HG02973 (cell line): ENCODE results near the gene WFIKKN2.
"Not testable (repeated sequence)": the region's sequence is repeated elsewhere in the genome, so short reads cannot be mapped to it uniquely, and the experiment has no call there.

Source experiments
- ATAC-seq: cut with Tn5 transposase; IDR thresholded peaks from one replicate; pipeline ENCODE4 v1.9.1; 2021; ENCODE audit warnings: moderate library complexity; ENCODE audit not compliant: unreplicated experiment

WFIKKN2 gene

DNA sequence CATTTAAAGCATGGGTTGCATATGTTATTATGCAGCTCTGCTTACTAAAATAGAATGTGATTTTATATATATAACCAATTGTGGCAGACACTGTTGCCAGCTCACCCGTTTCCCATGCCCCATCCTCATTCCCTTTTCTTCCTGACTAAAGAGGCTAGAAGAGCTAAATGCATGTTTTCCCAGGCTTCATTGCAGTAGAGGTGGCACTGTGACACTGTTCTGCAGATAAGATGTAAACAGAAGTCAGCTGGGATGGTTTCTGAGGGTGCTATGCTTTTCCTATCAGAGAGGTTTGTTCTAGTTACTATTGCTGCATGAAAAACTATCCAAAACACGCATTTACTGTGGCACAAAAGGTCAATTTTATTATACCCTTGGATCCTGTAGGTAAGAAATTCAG, 36.5 kb downstream of the WFIKKN2 start:
- ATAC-seq = no peak

DNA sequence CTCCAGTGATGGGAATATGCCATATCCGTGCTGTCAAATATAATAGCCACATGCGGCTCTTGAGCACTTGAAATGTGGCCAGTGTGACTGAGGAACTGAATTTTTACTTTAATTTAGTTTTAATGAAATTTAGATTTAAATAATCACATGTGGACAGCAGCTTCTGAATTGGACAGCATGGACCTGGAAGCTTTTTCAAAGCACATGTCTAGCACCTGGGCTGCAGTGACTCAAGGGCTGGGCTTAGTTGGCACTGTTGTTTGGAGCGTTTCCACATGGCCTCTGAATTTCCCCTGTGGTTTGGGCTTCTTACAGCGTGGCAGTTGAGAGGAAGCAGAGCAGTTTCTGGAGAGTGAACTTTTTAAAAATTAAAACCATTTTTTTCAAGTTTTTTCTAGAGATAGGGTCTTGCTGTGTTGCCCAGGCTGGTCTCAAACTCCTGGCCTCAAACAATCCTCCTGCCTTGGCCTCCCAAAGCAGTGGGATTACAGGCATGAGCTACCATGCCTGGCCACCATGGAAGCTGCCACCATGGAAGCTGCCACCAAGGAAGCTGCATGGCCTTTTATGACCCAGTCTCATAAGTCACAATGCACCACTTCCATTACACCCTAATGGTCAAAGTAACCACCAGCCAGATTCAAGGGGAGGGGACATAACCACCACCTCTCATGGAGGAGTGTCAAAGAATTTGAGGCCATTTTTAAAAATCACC, 37.5 kb downstream of the WFIKKN2 start:
- ATAC-seq = no peak

DNA sequence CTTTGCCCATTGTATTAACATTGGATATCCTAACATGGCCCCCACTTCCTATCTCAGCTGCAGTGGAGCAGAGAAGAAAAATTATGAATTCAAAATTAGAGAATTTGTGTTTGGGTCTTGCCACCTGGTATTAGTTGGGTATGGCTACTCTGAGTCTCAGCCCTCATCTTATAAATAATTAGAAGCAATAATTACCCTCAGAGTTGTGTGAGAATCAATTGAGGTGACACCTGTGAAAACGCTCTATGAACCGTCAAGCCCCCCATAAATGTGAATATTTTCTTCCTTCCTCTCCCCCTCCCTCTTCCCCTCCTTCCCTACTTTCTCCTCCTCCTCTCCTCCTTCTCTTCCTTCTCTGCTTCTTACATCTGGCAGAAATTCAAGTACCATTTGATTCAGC, 39.7 kb downstream of the WFIKKN2 start:
- no peak for ATAC-seq

DNA sequence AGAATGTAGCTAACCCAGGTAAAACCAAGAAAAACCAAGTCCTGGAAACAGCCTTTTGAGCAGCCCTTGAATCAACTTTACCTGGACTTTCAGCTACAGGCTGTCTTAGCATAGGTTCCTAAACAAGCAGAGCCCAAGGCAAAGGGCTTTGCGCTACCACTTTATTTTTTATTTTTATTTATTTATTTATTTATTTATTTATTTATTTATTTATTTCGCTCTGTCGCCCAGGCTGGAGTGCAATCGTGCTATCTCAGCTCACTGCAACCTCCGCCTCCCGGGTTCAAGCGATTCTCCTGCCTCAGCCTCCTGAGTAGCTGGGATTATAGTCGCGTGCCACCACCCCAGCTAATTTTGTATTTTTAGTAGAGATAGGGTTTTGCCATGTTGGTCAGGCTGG, 41.7 kb downstream of the WFIKKN2 start:
- not testable (repeated sequence) for ATAC-seq

DNA sequence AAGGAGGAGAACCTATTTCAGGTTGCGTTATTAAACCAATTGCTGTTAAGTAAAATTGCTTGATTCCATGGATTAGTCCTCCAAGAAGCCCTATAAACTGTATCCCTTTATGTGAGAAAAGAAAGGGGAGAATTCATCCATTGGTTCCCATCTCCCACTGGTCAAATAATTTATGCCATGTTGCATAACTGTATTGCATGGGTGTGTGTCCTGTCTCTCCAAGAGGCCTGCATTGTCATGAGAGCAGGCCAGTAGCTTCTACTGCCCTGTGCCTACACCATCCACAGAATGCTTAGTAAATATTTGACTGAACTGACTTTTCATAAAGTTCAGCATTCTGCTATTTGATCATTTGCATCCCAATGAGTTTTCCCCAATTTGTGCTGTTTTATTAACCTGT, 42.5 kb downstream of the WFIKKN2 start:
- no peak for ATAC-seq

DNA sequence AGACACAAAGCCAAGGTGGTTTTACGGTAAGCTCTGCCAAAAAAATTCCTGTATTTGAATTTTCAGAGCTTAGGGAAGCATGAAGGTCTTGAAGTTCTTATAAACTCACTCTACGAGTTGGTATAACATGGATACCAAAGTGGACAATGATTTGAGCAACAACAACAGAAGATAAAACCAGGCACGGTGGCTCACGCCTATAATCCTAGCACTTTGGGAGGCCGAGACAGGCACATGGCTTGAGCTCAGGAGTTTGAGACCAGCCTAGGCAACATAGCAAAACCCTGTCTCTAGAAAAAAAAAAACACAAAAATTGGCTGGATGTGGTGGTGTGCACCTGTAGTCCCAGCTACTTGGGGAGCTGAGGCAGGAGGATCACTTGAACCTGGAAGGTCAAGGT, 43.7 kb downstream of the WFIKKN2 start:
- no peak for ATAC-seq

DNA sequence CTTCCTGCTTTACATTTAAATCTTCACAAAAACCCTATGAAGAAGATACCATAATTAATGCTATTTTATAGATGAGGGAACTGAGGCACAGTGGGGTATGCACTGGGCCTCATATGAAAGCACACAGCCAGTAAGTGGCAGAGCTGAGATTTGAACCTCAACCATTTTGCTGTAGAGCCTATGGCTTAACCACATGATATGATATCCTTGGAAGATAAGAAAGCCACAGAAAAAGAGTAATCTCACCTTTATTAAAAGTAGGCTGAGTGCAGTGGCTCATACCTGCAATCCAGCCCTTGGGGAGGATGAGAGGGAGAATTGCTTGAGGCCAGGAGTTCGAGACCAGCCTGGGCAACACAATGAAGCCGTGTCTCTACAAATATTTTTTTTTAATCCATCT, 45.8 kb downstream of the WFIKKN2 start:
- no peak for ATAC-seq

DNA sequence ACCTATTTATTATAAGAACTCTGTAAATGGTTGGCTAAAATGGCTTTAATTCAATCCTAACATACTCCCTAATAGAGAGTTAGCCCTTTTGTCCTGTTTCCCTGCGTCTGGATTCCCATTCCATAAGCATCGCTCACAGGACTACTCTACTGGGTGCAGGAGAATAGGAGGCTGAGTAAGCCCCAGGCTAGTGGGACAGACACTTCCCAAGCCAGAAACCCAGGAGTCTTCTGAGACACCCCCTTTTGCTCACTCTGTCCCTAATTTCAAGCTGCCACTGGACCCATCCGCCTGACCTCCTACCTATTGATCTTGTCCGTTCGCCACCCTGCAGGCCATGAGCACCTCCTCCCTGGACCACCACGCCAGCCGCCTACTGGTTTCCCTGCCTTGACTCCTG, 47.5 kb downstream of the WFIKKN2 start:
- ATAC-seq = no peak

DNA sequence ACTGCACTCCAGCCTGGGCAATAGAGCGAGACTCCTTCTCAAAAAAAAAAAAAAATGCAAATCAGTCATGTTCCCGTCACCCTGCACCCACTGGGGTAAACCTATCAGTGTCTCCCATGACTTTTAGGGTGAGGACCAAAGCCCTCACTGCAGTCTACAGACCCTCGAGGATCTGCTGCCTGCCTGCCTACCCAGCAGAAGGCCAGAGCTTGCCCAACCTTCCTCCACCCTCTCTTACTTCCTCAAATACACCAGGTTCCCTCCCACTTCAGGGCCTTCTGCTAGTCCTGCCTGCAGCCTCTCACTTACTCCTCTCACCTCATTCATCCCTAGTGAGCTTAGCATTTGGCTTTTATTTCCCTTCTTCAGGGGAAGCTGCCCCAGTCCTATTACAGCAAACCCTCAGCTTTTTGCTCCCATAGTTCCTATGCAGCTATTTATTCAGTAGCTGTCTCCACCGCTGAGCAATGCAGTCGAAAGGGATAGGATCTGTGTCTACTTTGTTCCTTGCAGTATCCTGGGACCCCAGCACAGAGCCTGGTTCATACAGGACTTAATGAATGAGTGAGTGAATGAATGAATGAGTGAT, 48.6 kb downstream of the WFIKKN2 start:
- ATAC-seq = no peak

DNA sequence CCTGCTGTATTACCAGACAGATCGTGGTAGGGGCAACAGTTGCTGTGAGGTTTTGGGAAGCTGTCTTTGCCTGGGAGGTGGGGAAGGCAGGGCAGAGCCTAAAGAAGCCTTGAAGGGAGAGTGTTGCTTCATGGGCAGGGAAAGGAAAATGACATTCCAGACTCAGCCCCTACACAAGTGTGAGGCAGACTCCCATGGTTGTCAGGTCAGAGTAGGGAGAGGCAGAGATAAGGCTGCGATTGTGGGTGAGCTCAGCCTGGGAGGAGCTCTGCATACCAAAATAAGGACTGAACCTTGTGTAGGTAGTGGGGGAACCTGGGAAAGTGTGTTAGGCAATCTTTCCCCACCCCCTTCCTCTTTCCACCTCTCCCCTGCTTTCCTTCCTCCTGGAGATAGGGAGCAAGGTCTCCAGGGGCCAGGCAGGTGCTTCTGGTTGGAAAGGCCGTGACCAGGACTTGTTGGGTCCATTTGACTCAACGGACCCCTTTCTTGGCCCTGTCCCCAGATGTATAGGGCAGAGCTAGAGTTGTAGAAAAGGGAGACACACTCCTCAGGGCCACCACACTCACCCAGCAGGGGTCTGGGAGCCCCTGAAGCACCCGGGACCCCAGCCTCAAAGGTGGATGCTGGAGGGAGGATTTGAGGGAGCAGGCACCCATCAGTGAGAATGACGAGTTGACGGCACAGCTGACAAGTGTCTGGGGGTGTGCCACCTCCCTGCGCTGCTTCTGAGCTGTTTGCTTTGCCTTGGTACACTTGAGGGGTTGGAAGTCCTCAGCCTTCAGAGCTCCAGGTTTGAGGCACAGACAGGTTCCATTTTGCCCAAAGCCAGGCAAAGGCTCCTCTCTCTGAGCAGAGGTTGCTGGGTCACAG, 49.3 kb downstream of the WFIKKN2 start:
- no peak for ATAC-seq

DNA sequence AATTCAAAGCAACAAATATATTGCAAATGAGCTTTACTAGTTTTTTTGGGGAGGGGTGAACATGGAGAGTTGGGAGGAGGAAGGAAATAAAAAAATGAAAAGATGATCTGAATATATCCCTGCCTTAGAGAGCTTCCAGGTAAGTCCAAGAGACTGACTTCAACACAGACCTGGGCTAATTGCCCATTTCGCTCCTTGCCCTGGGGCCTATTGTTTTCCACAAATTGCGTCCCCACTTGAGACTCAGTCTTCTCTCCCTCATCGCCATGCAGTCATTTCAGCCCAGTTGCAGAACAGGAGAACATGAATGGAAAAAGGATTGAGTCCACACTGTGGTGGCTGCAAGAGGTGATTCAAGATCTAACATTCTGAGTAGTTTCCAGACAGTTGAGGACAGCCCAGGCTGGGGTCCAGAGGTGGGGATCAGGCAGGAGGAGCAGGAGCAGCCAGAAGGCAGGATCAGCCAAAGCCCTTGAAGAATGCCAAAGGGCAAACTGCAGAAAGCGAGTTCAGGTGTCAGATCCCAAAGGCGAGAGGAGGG, 52.4 kb downstream of the WFIKKN2 start:
- no peak for ATAC-seq

DNA sequence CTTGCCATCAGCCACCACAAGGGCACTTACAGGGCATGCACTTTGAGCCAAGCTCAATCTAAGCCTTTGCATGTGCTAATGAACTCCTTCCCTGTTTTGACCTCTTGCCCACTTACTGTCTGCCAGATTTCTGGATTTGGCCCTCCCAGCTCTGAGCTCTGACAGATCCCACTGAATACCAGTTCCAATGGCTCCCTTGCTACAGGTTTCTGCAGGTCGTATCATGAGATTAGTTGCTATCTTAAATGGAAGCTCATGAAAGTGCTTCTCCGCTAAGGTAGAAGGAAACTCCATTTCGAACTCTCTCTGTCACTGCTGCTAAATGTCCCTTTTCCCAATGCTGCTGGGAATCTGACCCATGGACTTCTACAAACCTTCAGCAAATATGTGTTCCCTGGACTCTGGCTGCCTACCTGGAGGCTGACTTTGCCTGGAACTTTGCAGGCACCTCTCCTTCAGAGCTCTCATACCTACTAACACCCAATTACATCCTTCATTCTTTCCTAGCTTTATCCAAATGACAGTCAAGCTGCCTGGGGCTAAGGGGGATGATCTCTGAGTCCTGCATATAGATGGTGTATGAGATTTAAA, 54.2 kb downstream of the WFIKKN2 start:
- ATAC-seq = no peak

DNA sequence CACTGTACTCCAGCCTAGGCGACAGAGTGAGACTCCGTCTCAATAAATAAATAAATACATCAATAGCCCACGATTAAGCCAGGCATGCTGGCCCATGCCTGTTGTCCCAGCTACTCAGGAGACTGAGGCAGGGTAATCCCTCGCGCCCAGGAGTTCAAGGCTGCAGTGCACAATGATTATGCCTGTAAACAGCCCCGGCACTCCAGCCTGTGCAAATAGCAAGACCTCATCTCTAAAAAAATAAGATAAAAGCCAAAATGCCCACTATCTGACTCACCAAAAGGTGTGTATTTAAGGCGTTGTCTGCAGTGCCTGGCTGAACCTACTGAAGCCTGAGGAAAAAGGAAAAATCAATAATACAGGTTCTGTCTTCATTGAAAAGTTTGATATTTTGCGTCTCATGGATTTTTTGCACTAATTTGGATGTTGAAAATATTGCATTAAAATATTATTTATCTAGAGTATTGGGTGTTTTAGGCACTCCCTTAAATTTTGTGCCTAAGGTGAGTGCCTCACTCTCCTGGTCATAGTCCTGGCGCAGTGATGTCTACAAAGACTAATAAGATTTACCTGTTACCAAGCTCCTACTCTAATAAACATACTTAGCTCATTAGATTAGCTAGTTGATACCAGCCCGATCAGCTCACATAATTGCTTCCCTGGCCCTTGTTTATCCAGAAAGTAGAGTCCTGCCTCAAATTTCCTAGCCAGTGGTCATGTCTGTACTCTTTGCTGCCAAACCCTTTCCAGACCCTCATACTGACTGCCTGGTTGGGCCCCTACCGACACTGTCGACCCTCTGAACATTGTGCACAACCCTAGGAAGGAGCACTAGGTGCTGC, 55.5 kb downstream of the WFIKKN2 start:
- ATAC-seq = no peak

DNA sequence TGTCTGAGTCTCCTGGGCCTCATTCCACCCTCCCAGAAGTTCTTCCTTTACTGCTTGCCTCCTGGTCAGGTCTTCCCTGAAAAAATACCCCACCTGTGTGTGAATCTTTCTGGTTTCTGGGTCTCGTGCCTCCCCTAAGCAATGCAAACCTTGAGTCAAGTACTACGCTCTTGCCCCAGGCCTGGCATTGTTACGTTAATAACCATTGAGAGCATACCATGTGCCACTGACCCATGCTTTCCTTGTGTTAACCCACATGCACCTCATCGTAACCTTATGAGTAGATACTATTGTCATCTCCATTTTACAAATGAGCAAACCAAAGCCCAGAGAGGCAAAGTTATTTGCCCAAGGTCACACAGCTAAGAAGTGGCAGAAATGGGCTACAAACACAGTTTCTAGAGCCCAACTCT, 56.2 kb downstream of the WFIKKN2 start:
- ATAC-seq = no peak
